ENCODE measurements around the gene ADD3.

ADD3 gene

DNA sequence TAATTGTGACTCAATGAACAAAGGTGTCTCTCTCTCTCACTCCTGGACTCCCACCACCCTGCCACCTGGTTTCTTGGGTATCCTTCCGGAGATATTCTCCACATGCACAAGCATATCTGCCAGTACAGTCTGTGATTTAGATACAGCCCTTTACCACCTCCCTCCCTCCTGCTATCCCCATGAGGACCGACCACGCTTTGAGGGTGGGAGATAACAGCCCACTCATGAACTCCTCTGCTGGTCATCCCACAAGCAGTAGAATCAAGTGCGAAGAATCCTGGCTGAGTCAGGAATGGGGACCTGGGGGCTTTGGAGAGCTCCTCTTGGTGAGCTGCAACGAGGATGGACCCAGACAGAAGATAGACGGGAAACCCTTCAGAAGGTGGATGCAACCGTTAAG, 171.4 kb downstream of the ADD3 start:
- DNase-seq (ENCODE audit: low read depth) = no peak

- no peak for DNase-seq (ENCODE audit: low read depth)
These were observed 173.7 kb downstream of the ADD3 start for GRCh38 chr10:110181451-110181850.

DNA sequence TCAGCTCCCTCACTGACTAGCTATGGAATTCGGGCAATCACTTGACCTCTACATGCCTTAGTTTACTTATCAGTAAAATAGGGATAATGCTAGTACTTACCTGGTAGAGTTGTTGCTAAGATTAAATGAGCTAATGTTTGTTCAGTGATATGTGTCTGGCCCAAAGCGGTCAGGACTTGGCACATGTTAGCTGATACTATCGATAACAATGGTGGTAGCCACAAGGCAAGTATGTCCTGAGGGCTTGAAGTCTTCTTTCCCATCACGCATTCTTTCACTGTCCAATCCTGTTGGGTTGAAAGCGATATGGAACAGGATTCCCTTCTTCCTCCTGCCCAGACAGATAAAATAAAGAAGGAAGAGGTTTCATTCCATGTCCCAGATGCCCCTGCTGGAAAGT, 174.1 kb downstream of the ADD3 start:
- no peak for DNase-seq (ENCODE audit: low read depth)

- no peak for DNase-seq (ENCODE audit: low read depth)
These were observed 176.6 kb downstream of the ADD3 start for GRCh38 chr10:110184398-110184797.

Data from GM04504 (cell line).